HG03064 (cell line): ENCODE measurements around the gene PDE8A.
"Not testable (repeated sequence)": the region's sequence is repeated elsewhere in the genome, so short reads cannot be mapped to it uniquely, and the experiment has no call there.

Experiments
- ATAC-seq: cut with Tn5 transposase; IDR thresholded peaks from one replicate; pipeline ENCODE4 v1.9.1; 2021; ENCODE audit warnings: low read depth; ENCODE audit not compliant: unreplicated experiment

Gene PDE8A

GRCh38 chr15:85008474-85009260 lies 27.0 kb downstream of the PDE8A start:
- no peak for ATAC-seq

GRCh38 chr15:85009435-85009834 lies 27.8 kb downstream of the PDE8A start:
- no peak for ATAC-seq

GRCh38 chr15:85010071-85010385 lies 28.4 kb downstream of the PDE8A start:
- no peak for ATAC-seq

- no peak for ATAC-seq
Measured at GRCh38 chr15:85010386-85011159, 28.9 kb downstream of the PDE8A start.

- no peak for ATAC-seq
Measured at GRCh38 chr15:85011160-85011571, 29.5 kb downstream of the PDE8A start.

GRCh38 chr15:85011724-85012123 lies 30.1 kb downstream of the PDE8A start:
- not testable (repeated sequence) for ATAC-seq

GRCh38 chr15:85013785-85014184 lies 32.1 kb downstream of the PDE8A start:
- no peak for ATAC-seq

GRCh38 chr15:85014932-85015331 lies 33.3 kb downstream of the PDE8A start:
- ATAC-seq: no peak

GRCh38 chr15:85016275-85016674 lies 34.6 kb downstream of the PDE8A start:
- ATAC-seq: no peak

GRCh38 chr15:85019815-85020590 lies 38.3 kb downstream of the PDE8A start:
- ATAC-seq: no peak

GRCh38 chr15:85021409-85021808 lies 39.8 kb downstream of the PDE8A start:
- no peak for ATAC-seq

GRCh38 chr15:85022860-85023403 lies 41.3 kb downstream of the PDE8A start:
- no peak for ATAC-seq

- no peak for ATAC-seq
Measured at GRCh38 chr15:85024003-85024402, 42.3 kb downstream of the PDE8A start.

- ATAC-seq: no peak
Measured at GRCh38 chr15:85024509-85025336, 43.1 kb downstream of the PDE8A start.

GRCh38 chr15:85025516-85026251 lies 44.0 kb downstream of the PDE8A start:
- ATAC-seq: no peak

GRCh38 chr15:85026304-85027032 lies 44.8 kb downstream of the PDE8A start:
- ATAC-seq: no peak

- ATAC-seq: no peak
Measured at GRCh38 chr15:85027033-85027380, 45.4 kb downstream of the PDE8A start.

GRCh38 chr15:85027421-85027820 lies 45.8 kb downstream of the PDE8A start:
- no peak for ATAC-seq

GRCh38 chr15:85028416-85028815 lies 46.8 kb downstream of the PDE8A start:
- ATAC-seq: no peak
